Occipital lobe (tissue), 2 donors: ENCODE results near the gene JPH3. TPM values are rescaled to one million over a fixed set of nuclear protein-coding genes. Genes with fewer than 3 reads are reported as not detected.

ENCODE experiments used
- DNase-seq: peaks from one replicate; lab custom pipeline; 2025; lab: John Stamatoyannopoulos, UW
- total RNA-seq: library from RNA; depleted of rRNA; stranded (reverse); fragments of >200 nt; gene quantifications from one replicate; pipeline ENCODE4 v1.2.3, GENCODE V29; 2014

Gene JPH3
- total RNA-seq, 1 donor from 2014 or later = 56.0 TPM

DNA sequence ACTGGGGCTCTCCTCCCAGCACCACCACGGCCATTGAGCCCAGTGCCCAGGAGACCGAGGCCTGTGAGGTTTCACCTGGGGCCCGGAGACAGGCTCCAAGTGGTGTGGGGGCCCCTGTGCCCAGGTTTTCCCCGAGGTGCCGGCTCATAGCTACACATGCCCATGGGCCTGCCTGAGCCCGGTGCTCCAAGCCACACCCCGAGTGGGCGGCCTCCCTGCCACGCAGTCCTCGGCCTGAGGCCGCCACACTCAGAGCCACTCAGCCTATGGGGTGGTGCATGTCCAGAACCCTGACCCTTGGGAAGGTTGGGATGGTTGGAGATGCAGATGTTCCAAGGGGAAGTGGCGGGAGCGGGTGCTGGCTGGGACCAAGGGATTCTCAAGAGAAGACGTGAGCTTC lies 24.1 kb downstream of the JPH3 start:
- DNase-seq = no peak

DNA sequence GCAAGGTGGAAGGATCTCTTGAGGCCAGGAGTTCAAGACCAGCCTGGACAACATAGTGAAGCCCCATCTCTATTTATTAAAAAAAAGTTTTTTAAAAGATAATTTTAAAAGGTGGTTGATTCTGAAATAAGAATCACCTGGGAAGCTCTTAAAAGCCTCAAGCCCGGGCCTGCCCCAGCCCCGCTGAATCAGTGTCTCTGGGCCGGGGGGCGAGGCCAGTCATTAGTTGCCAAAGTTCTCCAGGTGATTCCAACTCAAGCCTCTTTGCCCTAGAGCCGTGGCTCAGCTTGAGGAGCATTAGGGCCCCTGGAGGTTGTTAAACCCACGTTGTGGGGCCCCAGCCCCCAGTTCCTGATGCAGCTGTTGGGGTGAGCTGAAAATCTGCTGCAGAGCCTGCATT lies 24.6 kb downstream of the JPH3 start:
- DNase-seq = no peak

DNA sequence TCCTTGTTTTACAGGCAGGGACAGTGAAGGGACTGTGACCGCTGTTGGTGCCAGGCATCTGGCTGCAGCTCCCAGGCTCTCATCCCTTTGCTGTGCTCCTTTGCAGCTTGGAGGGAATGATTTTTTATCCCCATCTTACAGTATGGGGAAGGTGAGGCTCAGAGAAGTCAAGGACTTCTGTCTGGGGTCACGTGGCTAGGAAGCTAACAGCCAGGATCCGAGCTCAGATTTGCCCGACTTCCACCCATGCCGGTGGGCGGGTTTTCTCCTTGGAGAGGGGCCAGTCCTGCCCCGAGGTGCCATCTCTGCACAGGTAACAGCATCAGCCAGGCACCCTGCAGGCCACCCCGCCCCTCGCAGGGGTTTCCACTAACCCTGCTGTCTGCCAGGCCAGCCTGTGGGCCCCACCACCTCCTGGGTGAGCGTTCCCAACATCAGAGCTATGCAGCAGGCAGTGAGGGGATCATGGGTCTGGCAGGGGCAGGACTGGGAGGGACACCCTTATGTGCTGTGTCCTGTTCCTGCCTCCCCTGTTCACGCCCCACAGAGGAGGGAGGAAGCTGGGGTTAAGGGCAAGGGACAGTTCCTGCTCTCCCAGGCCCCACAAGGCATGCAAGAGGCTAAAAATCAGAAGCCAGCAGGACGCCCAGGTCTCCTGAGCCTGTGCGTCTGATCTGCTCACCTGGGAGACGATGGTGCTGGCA lies 25.4 kb downstream of the JPH3 start:
- DNase-seq = no peak

DNA sequence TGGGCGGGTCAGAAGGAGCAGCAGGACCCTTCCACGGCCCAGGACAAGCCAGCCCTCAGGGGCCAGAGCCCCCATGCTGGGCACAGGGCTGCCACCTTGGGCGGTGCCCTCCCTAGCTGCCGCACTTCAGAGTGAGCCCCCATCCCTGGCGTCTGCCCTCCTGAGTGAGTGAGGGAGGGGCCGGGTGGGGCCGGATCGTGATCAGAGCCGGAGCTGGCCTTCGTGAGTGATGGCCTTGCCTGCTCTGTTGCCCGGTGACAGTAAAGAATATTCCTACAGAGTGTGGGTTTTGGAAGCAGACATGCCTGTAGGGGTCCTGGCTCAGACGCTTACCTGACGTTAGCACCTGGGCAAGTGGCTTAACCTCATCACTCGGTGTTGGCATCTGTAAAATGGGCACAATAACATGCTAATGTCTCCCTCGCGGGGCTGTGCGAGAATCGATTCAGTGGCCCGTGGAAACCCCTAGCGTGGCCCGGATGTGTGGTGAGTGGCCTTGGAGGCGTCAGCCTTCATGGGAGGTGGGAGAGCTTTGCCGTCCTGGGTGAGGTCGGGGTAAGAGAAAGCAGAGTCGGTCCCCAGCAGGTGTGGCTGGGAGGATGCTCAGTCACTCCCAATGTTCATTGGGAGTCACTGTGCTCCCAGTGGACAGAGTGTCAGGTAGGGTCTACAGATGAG lies 26.1 kb downstream of the JPH3 start:
- no peak for DNase-seq

GRCh38 chr16:87628940-87629339 lies 26.6 kb downstream of the JPH3 start:
- DNase-seq = no peak

GRCh38 chr16:87631067-87631466 lies 28.8 kb downstream of the JPH3 start:
- DNase-seq = no peak

DNA sequence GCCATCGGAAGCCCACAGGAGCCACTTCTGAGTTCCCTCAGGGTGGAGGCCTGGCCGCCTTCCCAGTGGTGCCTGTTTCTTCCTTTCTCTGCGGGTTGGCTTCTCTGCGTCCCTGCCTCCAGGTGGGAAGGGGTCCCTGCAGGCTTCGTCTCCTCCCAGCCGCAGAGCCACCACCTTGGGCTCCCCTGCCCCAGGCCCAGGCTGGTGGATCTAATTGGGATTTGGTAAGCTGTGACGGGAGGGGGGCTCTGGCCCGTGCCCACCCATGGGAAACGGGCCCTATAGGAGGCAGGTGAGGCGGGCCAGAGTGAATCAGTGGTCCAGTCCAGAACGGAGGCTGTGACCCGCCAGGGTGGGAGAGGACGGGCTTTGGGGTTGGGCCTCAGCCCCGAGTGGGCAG lies 32.1 kb downstream of the JPH3 start:
- no peak for DNase-seq

DNA sequence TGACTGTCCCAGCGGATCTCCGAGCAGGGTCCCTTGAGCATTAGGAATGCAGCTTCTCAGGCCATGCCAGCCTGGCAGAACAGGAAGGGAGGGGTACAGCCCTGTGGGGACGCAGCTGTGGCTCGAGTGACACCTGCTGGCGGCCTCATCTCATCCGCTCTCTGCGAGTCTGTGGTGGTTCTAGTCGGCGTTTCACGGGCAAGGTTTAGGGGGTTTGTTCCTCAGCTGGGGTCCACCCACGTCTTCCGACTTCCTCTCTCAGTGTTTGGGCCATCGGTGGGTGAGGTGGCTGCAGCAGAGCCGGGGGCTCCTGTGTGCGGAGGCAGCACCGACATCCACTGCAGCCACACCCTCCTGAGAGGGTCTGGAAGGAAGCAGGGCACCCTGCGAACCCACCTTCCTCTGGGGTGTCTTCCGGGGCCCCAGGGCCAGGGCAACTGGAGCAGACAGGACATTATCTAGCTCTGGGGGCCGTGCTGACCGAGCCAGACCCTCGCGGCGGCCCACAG lies 33.3 kb downstream of the JPH3 start:
- DNase-seq = peak; percentile 35

DNA sequence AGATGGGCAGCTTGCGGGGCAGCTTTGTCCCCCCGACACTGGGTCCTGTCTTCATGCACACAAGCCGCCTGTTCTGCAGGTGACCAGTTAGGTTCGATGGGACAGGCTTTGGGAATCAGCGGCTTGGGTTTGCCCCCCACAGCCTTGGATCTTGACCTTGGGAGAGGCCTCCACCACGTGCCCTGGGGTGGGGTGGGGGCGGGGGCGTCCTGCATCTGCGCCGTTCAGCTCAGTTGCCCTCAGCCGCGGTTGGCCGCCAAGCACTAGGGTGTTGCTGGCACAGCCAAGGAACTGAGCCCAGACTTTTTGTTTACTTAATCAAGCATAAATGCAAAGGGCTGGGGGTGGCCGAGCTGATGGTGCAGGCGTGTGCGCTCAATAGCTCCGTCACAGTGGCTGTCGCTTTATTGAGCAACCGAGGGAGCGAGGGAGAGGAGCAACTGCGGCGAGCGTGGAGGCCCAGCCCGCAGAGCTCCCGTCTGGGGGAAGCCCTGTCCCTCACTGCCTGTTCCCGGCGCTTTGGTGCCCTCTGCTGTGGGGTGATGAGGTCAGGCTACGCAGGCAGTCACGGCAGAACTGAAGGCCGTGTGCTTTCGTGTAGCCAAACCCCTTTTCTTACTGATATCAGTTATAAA lies 33.9 kb downstream of the JPH3 start:
- peak; percentile 74 for DNase-seq

GRCh38 chr16:87636741-87637140 lies 34.4 kb downstream of the JPH3 start:
- no peak for DNase-seq

GRCh38 chr16:87637357-87637756 lies 35.0 kb downstream of the JPH3 start:
- no peak for DNase-seq

DNA sequence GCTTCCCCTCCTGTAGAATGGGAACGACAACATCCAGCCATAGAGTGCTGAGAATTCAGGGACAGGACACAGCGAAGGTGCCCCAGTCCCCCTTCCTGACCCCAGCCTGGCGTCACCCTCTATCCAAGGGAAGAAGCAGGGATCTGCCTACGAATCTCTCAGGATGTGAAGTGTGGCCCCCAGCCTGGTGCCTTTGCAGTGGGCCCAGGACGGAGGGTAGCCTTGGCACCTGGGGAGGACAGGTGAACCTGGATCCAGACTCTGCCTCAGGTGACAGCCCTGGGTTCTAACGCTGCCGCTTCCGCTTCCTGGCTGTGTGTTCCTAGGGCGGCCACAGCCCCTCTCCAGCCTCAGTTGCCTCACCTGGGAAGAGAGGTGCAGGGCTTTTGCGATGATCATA lies 36.4 kb downstream of the JPH3 start:
- no peak for DNase-seq

DNA sequence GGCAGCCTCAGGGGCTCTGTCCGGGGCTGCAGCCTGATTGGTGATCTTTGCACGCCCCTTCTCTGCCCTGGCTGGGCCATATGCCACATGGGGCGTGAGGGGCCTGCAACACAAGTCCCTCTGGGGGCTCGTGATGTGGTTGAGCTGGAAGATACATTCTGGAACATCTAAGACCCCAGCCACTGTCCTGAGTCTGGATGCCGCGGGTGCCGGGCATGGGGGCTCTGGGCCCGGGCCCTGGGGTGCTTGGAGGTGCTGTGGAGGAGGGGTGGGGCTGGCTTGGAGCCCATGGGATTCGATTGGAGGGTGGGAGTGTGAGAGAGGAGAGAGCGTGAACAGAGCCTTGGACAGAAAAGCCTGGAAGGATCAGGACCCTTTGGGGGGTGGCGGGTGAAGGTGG lies 39.4 kb downstream of the JPH3 start:
- no peak for DNase-seq

- DNase-seq = no peak
Observed at GRCh38 chr16:87642491-87642890, 40.2 kb downstream of the JPH3 start.

- no peak for DNase-seq
Observed at GRCh38 chr16:87644186-87644585, 41.9 kb downstream of the JPH3 start.

GRCh38 chr16:87644596-87644995 lies 42.3 kb downstream of the JPH3 start:
- no peak for DNase-seq

GRCh38 chr16:87645802-87646201 lies 43.5 kb downstream of the JPH3 start:
- DNase-seq = no peak

GRCh38 chr16:87647431-87648185 lies 45.3 kb downstream of the JPH3 start:
- DNase-seq = no peak

GRCh38 chr16:87648236-87648635 lies 45.9 kb downstream of the JPH3 start:
- no peak for DNase-seq

DNA sequence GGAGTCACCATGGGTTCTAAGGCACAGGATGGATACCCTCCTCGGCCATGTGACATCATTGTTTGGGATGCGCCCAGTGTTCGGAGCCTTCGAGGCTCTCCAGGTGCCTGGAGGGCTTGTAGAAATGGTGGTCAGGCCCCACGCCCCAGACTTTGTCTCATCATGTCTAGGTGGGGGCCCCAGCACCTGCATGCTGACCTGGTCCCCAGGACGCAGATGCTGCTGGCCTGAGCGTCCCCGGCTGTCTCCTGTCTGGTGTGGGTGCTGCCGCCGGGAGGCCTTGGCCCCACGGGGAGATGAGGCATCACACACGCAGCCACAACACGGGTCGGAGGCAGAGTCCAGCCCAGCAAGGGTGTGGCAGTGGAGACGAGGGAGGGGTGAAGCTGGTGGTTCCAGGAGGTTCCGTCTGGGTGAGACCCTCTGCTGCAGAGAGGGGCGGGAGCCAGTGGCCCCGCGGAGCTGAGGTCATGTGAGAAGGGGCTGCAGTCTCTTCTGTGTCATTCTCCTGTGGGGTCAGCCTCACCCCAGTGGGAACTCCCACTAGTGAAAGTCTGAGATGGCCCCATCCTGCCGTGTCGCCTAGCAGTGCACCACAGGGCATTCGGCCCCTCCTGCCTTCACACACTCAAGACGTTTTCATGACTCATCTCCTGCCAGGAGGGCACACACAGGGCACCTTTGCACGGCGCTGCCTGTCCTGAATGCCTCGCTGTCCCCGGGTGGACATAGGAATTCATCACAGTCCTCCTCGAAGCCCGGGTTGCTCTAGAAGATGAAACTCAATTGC lies 46.6 kb downstream of the JPH3 start:
- DNase-seq = no peak

DNA sequence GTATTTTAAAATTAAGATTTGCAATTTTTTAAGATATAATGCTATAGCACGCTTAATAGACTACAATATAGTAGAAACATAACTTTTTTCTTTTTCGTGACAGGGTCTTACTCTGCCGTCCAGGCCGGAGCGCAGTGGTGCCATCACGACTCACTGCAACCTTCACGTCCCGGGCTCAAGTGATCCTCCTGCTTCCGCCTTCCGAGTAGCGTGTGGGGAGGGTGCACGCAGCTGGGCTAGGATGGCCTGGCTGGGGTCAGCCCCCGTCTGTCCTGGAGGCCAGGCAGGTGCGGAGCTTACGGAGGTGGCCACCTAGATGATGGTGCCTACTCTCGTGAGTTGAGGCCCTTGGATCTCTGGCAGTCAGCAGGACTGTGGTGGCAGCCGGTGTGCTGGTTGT lies 50.1 kb downstream of the JPH3 start:
- no peak for DNase-seq
